Fibroblast of skin of left biceps (primary cell): ENCODE measurements around the gene CREB3L1.

Experiments used
- DNase-seq, 2 experiments: peaks; one replicate each; pipeline ENCODE4 v3.0.0-alpha.2; 2013; ENCODE audit warnings: low read depth in 2 of 2

Gene CREB3L1

DNA sequence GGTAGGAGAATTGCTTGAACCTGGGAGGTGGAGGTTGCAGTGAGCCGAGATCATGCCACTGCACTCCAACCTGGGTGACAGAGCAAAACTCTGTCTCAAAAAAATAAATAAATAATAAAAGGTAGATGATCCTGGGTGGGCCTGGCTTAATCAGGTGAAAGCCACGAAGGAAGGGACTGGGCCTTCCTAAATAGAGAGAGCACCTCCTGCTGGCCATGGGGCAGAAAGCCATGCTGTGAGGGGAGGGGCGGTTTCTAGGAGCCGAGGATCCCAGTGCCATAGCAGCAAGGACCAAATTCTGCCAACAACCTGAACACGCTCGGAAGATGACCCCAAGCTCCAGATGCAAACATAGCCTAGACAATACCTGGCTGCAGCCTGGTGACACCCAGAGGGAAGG is 45.3 kb downstream of the CREB3L1 start:
- DNase-seq: no peak

GRCh38 chr11:46326813-46327416 is 49.5 kb downstream of the CREB3L1 start:
- DNase-seq: no peak

DNA sequence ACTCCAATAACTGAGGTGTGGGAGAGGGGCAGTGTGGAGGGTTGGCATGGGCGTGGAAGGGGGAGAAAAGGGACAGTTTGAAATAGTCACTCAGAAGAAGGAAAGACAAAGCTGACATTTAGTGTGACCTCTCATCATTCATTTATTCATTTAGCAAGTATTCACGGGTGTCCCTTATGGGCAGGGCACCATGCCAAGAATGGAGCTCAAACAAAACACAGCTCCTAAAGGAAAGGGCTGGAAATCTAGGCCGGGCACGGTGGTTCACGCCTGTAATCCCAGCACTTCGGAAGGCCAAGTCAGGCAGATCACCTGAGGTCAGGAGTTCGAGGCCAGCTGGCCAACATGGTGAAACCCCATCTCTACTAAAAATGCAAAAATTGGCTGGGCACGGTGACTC is 50.4 kb downstream of the CREB3L1 start:
- DNase-seq: no peak

- no peak for DNase-seq
Observed at GRCh38 chr11:46330154-46330553, 52.7 kb downstream of the CREB3L1 start.

DNA sequence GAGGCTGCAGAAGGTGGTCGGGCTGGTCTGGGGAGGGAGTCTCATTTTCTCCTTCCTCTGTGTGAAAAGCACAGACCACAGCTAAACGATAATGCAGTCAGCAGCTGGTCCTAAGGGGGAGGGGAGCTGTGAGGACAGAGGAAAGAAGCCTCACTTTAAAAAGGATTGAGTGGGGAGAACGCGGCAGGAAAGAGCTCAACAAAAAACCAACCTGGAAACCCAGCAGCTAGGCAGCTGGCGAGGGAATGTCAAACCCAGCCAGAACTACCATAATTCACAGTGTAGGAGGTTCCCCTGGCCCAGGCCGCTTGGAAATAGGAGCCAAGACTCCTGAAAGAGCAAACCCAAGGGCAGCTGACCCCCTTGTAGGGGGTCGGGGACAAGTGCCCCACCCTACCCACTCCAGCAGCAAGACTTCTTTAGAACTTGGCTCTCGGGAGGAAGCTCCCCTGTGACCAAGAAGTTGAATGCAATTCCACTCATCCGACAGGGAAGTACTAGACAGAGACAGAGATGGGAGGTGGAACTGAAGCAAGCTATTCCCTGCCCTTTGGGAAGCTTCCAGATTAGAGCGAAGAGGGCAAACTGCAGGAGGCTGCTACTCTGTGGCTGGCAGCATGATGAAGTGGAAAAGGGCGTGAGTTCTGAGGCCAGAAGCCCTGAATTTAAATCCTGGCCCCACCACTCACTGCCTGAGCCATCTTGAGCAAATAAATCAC is 53.3 kb downstream of the CREB3L1 start:
- DNase-seq: no peak

DNA sequence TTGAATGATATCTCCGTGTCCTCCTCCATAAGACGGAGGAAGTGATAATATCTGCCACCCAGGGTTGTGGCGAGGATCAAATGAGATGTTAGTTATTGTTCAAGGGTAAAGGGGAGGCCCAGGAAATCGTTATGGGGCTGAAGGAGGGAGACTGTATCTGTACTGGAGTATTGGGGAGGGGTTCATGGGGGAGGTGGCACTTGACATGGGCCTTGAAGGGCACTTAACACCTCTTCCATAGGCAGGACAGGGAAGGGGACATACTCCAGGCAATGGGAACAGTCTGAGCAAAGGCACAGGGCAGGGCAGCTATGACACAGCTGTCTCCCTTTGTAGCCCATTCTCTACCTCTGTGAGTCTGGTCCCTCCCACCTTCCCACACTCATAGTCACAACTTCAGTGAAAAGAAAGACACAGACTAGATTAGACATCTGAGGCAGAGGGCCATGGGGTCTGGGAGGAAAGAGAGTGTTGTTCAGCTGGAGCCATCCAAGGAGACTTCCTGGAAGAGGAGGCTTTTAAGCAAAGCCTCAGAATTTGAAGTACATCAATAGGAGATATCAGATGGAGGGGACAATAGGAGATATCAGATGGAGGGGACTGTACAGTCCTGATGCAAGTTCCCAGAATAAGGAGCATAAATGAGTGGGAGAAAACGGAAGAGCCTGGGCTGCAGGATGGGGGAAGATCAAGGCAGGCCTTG is 54.0 kb downstream of the CREB3L1 start:
- no peak for DNase-seq

DNA sequence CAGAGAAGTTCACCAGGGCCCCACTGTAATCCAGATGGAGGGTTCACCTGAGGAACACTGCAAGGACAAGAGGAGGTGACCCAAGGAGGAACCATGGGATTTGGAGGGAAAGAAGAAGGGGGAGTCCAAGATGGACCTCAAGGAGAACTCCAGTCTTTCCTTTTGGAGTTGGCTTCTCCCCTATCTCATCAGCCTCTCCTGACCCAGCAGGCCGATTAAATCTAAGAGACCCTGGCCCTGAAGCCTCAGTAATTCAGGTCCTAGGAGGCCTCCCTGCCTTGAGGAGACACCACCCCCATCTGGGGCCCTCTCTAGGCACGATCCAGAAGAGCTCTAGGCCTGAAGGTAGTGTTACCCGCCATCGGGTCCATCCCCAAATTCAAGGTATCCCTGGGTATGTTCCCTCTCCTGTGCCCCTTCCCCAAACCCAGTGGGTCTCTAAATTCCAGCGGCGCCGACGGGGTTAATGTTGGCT is 54.7 kb downstream of the CREB3L1 start:
- DNase-seq: no peak

DNA sequence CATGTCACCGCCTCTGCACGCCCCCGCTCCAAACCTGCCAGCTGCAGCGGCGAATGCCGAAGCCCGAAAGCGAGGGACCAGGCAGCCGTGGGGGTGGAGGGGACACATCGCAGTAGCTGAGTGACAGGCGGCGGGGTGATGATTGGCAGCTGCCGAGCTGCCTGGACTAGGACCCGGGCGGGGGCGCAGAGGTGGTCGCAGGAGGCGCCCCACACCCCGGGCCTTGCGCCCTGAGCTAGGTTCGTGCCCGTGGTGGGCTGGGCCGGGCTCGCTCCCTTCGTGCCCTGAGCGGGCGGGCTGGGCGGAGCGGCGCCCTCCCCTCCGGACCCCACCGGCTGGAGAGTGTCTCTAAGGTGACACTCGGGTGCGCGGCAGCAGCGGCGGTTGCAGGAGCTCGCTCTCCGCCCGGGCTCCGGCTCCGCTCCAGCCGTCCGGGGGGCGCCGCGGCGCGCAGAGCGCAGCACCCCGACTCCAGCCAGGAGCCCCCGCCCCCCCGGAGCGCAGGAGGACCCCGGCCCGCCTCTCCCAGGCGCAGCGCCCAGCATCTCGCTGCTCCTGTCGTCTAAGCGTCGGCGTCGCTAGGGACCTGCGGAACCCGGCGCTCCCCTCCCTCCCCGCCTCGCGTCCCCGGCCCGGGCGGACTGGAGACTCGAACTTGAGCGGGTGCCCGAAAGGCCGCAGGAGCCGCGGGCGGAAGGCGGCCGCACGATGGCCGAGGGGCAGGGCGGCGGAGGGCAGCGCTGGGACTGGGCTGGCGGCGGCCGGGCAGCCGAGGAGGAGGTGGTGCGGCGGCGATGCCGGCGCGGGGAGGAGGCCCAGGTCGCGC is 55.3 kb downstream of the CREB3L1 start:
- DNase-seq: no peak

DNA sequence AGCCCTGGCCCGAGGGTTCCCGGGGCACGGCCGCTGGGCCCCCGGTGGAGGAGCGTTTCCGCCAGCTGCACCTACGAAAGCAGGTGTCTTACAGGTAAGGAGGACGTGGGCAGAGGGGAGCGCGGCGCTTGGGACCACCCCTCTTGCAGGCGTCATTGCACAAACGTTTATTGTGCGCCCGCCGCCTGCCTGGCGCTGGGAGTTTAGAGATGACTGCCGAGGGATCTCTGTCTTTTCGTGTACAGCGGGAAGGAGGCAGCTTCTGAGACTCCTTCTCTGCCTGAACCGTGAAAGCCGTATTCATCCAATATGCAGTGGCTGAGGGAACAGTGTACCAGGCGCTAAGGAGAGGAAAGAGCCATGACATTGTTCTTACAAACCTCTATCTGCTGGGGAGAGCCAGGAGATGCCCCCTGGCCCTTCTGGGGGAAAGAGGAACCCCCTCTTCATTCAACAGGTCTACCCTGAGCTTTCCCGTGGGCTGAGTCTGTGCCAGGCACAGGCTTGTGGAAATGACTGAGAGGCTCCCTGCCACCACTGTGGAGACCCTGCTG is 56.0 kb downstream of the CREB3L1 start:
- DNase-seq: no peak

- DNase-seq: no peak
Observed at GRCh38 chr11:46334211-46334610, 56.7 kb downstream of the CREB3L1 start.

DNA sequence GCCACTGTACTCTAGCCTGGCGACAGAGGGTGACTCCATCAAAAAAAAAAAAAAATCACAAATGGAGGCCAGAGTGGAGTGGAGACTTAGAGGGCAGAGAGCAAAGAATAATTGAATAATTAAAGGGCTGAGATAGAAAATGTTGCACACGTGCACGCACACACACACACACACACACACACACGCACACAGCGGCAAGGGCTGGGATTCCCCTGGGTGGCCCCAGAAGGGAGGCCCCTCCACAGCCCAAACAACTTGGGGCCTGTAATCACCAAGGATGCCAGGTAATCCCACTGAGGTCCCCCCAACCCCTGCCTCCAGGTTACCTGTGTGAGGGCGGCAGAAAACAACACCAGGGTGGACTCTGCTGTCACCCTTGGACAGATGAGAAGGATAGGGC is 57.8 kb downstream of the CREB3L1 start:
- DNase-seq: no peak

- no peak for DNase-seq
Observed at GRCh38 chr11:46335890-46336562, 58.6 kb downstream of the CREB3L1 start.

DNA sequence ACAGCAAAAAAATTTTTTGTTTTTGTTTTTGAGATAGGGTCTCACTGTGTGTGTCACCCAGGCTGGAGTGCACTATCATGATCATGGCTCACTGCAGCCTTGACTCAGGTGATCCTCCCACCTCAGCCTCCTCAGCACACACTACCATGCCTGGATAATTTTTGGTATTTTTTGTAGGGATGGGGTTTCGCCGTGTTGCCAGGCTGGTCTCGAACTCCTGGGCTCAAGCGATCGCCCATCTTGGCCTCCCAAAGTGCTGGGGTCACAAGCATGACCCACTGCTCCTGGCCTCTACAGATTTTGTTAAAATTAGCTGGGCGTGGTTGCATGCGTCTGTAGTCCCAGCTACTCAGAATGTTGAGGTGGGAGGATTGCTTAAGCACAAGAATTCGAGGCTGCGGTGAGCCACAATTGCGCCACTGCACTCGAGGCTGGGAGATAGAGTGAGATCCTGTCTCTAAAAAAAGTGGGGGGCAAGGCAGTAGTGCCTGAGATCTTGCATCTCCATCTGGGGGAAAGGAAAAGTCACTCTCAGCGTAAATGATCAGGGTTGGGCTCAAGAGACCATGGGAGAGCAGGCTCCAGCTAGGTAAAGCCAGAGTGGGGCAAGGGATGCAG is 59.2 kb downstream of the CREB3L1 start:
- no peak for DNase-seq

GRCh38 chr11:46337626-46338345 is 60.3 kb downstream of the CREB3L1 start:
- DNase-seq: no peak

GRCh38 chr11:46338636-46338987 is 61.1 kb downstream of the CREB3L1 start:
- no peak for DNase-seq

DNA sequence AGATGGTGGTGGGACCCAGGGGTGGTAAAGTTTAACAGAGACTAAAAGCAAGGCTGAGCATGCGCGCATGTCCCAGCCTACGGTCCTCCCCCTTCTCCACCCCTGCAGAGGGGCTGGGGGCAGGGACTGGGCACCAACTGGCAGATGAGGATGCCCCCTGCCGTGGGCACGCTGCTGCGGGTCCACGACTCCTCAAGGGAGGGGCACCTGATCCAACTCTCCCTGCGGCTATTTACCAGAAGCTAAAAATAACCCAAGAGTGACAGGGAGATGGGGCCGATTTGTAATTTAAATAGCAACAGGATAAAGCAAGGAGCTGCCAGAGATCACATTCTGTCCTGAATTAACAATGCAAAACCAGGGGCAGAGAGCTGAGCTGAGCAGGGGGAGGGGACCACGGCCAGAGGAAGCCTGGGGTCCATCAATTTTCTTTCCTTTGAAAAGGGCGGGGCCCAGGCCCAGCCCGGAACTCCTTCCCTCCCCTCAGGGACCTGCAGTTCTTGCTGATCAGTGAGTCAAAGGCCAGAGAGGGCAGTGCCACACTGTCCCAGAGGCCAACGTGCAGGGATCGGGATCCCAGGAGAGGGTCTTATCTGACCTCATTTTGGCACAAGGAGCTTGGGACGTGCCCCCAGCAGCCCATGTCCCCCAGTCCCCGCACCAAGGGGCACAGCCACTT is 61.7 kb downstream of the CREB3L1 start:
- no peak for DNase-seq

GRCh38 chr11:46339816-46340215 is 62.4 kb downstream of the CREB3L1 start:
- no peak for DNase-seq

DNA sequence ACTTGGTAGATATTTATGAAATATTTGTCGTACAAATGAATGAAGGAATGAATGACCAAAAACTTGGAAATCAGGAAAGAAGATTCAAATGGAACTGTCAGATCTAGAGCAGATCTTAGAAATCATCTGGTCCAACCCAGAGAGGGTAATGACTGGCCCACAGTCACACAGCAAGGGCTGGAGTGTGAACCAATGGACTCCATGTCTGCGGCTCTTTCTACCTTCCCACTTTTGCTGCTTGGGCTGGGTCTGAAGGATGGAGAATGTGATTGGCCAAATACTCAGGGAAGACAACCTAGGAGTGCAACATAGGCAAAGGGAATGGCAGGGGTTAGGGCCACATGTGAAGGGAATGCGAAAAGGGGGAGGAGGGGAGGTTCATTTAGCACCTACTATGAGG is 64.0 kb downstream of the CREB3L1 start:
- no peak for DNase-seq

GRCh38 chr11:46342239-46342638 is 64.8 kb downstream of the CREB3L1 start:
- DNase-seq: no peak

DNA sequence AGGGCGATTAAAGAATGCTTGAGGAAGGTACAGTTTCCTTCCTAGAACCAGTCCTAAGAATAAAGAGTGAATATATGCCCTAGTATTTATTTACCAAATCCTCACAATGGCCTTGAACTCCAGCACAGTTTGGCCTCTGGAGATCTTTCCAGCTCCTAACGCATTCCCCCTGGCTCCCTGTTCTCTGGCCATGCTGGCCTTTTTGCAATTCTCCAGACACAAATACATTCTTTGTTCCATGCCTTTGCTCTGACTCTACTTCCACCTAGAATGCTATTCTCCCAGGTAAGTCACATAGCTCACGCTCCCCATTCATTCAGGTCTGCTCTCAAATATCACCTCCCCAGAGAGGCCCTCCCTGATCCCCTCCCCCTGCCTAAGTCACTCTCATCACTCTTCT is 66.1 kb downstream of the CREB3L1 start:
- no peak for DNase-seq
